SK-N-SH (cell line): ENCODE data around the gene GALE.

Experiments used
- CTCF ChIP-seq: fragments of 200-600 bp; sonication (generic); IDR thresholded peaks from 2 replicates; pipeline ENCODE4 v1.6.1; 2017; ENCODE audit warnings: antibody characterized with exemption, mild to moderate bottlenecking, moderate library complexity
- EP300 ChIP-seq, 2 experiments: IDR thresholded peaks; 2 replicates each; pipeline versions ENCODE4 v1.4.0 to v1.6.1; 2012; ENCODE audit warnings: borderline replicate concordance in 1 of 2, low read depth in 1 of 2, low read length in 1 of 2
- EZH2phosphoT487 ChIP-seq: fragments of 200-600 bp; sonication (generic); IDR thresholded peaks from 2 replicates; pipeline ENCODE4 v1.6.1; 2017; ENCODE audit warnings: low read depth, mixed run types, mild to moderate bottlenecking, antibody characterized with exemption, moderate library complexity, borderline replicate concordance
- FOXM1 ChIP-seq: IDR thresholded peaks from 2 replicates; pipeline ENCODE4 v1.4.0; 2012; ENCODE audit warnings: low read depth, mild to moderate bottlenecking
- MXI1 ChIP-seq: IDR thresholded peaks from 2 replicates; pipeline ENCODE4 v1.6.1; 2012; ENCODE audit warnings: mild to moderate bottlenecking, low read depth, low read length, improper control_type of control experiment
- NFIC ChIP-seq: IDR thresholded peaks from 2 replicates; pipeline ENCODE4 v1.4.0; 2012; ENCODE audit warnings: borderline replicate concordance
- POLR2AphosphoS5 ChIP-seq: IDR thresholded peaks from 2 replicates; pipeline ENCODE4 v1.6.1; 2012; ENCODE audit warnings: low read depth, low read length
- RCOR1 ChIP-seq: fragments of 150-350 bp; IDR thresholded peaks from 2 replicates; pipeline ENCODE4 v1.6.1; 2017; ENCODE audit warnings: antibody characterized with exemption, low read length
- SIN3A ChIP-seq: IDR thresholded peaks from 2 replicates; pipeline ENCODE4 v1.6.1; 2012; ENCODE audit warnings: low read depth, mild to moderate bottlenecking, low read length, moderate library complexity, borderline replicate concordance
- SMC3 ChIP-seq: IDR thresholded peaks from 2 replicates; pipeline ENCODE4 v1.6.1; 2012; ENCODE audit warnings: low read depth, low read length, improper control_type of control experiment
- TF ChIP-seq, protein P1 (sequence below): IDR thresholded peaks from 2 replicates; pipeline ENCODE4 v1.6.1; 2012; ENCODE audit warnings: mild to moderate bottlenecking, low read depth, low read length, moderate library complexity

GRCh38 chr1:23799570-23800399 is 769 bp downstream of the GALE start:
- TF ChIP-seq EP300 (IDR thresholded peaks at IDR 0.05; ENCODE audit: borderline replicate concordance in 1 of 2, low read depth in 1 of 2, low read length in 1 of 2) (no peak), CTCF (no peak), RCOR1 (no peak), POLR2AphosphoS5 (0 out of 2 replicates have a peak, but pooled peaks have one; percentile 25), SIN3A (no peak), NFIC (no peak), SMC3 (no peak), MXI1 (no peak), FOXM1 (no peak), EZH2phosphoT487 (no peak)
- TF ChIP-seq, protein P1, sequence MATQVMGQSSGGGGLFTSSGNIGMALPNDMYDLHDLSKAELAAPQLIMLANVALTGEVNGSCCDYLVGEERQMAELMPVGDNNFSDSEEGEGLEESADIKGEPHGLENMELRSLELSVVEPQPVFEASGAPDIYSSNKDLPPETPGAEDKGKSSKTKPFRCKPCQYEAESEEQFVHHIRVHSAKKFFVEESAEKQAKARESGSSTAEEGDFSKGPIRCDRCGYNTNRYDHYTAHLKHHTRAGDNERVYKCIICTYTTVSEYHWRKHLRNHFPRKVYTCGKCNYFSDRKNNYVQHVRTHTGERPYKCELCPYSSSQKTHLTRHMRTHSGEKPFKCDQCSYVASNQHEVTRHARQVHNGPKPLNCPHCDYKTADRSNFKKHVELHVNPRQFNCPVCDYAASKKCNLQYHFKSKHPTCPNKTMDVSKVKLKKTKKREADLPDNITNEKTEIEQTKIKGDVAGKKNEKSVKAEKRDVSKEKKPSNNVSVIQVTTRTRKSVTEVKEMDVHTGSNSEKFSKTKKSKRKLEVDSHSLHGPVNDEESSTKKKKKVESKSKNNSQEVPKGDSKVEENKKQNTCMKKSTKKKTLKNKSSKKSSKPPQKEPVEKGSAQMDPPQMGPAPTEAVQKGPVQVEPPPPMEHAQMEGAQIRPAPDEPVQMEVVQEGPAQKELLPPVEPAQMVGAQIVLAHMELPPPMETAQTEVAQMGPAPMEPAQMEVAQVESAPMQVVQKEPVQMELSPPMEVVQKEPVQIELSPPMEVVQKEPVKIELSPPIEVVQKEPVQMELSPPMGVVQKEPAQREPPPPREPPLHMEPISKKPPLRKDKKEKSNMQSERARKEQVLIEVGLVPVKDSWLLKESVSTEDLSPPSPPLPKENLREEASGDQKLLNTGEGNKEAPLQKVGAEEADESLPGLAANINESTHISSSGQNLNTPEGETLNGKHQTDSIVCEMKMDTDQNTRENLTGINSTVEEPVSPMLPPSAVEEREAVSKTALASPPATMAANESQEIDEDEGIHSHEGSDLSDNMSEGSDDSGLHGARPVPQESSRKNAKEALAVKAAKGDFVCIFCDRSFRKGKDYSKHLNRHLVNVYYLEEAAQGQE = no peak
